ENCODE measurements around the gene PLK2.

The PLK2 gene

GRCh38 chr5:58466939-58467338 is 7.1 kb upstream of the PLK2 start:
- H3K4ac ChIP-seq (ENCODE audit: low read depth in 1 of 2, low read length in 2 of 2): no peak overlapping the region
- no peaks in the 10 kb centered on the region for H3K27me3 ChIP-seq (ENCODE audit: control insufficient read depth in 1 of 2, insufficient read depth in 1 of 2, low read length in 2 of 2)
- no peaks in the 10 kb centered on the region for H3K4me1 ChIP-seq (ENCODE audit: control insufficient read depth, insufficient read depth, low read depth, low read length)
- H4K91ac ChIP-seq (ENCODE audit: low read length): no peak overlapping the region
- no peaks in the 10 kb centered on the region for H3K79me1 ChIP-seq (replicated peaks; ENCODE audit: low read length, poor library complexity, severe bottlenecking)
- H2AK5ac ChIP-seq (ENCODE audit: low read length, severe bottlenecking): no peak overlapping the region
- H2AFZ ChIP-seq (ENCODE audit: low read depth, low read length): no peak overlapping the region
- H3K4me3 ChIP-seq (ENCODE audit: insufficient read depth in 1 of 2, low read depth in 1 of 2, low read length in 2 of 2): no peak overlapping the region
- H3K36me3 ChIP-seq (ENCODE audit: control insufficient read depth in 1 of 2, insufficient read depth in 2 of 2, low read depth in 1 of 2, low read length in 2 of 2): no peaks in the 10 kb centered on the region
- peak; percentile 73 for DNase-seq
- H3K9ac ChIP-seq (ENCODE audit: low read length): no peak overlapping the region
- 43% methylated on average over 3 of the region's 4 CpGs for WGBS
- no peak overlapping the region for H3K27ac ChIP-seq (ENCODE audit: low read length, poor library complexity, severe bottlenecking)
- no peak overlapping the region for H3K14ac ChIP-seq (ENCODE audit: low read length in 2 of 2)
- H3K23ac ChIP-seq (ENCODE audit: low read length in 2 of 2): no peak overlapping the region
- H2BK15ac ChIP-seq (ENCODE audit: low read depth, poor library complexity, severe bottlenecking): no peak overlapping the region
- no peaks in the 10 kb centered on the region for H3K9me3 ChIP-seq (ENCODE audit: control insufficient read depth, low read length)
- no peak overlapping the region for H3K4me2 ChIP-seq (ENCODE audit: low read length, poor library complexity, severe bottlenecking)
- H2BK120ac ChIP-seq (ENCODE audit: low read depth, low read length): no peak overlapping the region
- H3K18ac ChIP-seq (ENCODE audit: low read depth in 1 of 2, low read length in 2 of 2): no peak overlapping the region
- H2BK5ac ChIP-seq (ENCODE audit: low read depth, low read length, poor library complexity, severe bottlenecking): no peak overlapping the region
- H2BK12ac ChIP-seq (ENCODE audit: low read length in 2 of 2): no peak overlapping the region
- no peak overlapping the region for H4K8ac ChIP-seq (ENCODE audit: low read length)

GRCh38 chr5:58462623-58463230 is 2.8 kb upstream of the PLK2 start:
- H3K9ac ChIP-seq (ENCODE audit: low read length): peak overlapping the region; percentile 92
- H3K79me1 ChIP-seq (replicated peaks; ENCODE audit: low read length, poor library complexity, severe bottlenecking): no peaks in the 10 kb centered on the region
- H2BK5ac ChIP-seq (ENCODE audit: low read depth, low read length, poor library complexity, severe bottlenecking): no peak overlapping the region
- WGBS: 0% methylated on average over 1 of the region's 4 CpGs
- H2AK5ac ChIP-seq (ENCODE audit: low read length, severe bottlenecking): no peak overlapping the region
- H2BK120ac ChIP-seq (ENCODE audit: low read depth, low read length): no peak overlapping the region
- H3K18ac ChIP-seq (ENCODE audit: low read depth in 1 of 2, low read length in 2 of 2): no peak overlapping the region
- no peak overlapping the region for H3K4ac ChIP-seq (ENCODE audit: low read depth in 1 of 2, low read length in 2 of 2)
- H4K91ac ChIP-seq (ENCODE audit: low read length): no peak overlapping the region
- H3K4me1 ChIP-seq (ENCODE audit: control insufficient read depth, insufficient read depth, low read depth, low read length): no peaks in the 10 kb centered on the region
- no peak overlapping the region for H3K4me2 ChIP-seq (ENCODE audit: low read length, poor library complexity, severe bottlenecking)
- no peak overlapping the region for H3K27ac ChIP-seq (ENCODE audit: low read length, poor library complexity, severe bottlenecking)
- peak; percentile 79 for DNase-seq
- H3K36me3 ChIP-seq (ENCODE audit: control insufficient read depth in 1 of 2, insufficient read depth in 2 of 2, low read depth in 1 of 2, low read length in 2 of 2): peaks cover 0 to 3% of the 10 kb centered on the region in 2 experiments
- no peak overlapping the region for H2AFZ ChIP-seq (ENCODE audit: low read depth, low read length)
- H3K23ac ChIP-seq (ENCODE audit: low read length in 2 of 2): no peak overlapping the region
- H2BK15ac ChIP-seq (ENCODE audit: low read depth, poor library complexity, severe bottlenecking): no peak overlapping the region
- H2BK12ac ChIP-seq (ENCODE audit: low read length in 2 of 2): no peak overlapping the region
- H3K14ac ChIP-seq (ENCODE audit: low read length in 2 of 2): no peak overlapping the region
- no peaks in the 10 kb centered on the region for H3K27me3 ChIP-seq (ENCODE audit: control insufficient read depth in 1 of 2, insufficient read depth in 1 of 2, low read length in 2 of 2)
- H4K8ac ChIP-seq (ENCODE audit: low read length): no peak overlapping the region
- no peaks in the 10 kb centered on the region for H3K9me3 ChIP-seq (ENCODE audit: control insufficient read depth, low read length)
- no peak overlapping the region for H3K4me3 ChIP-seq (ENCODE audit: insufficient read depth in 1 of 2, low read depth in 1 of 2, low read length in 2 of 2)

GRCh38 chr5:58462154-58462553 is 2.3 kb upstream of the PLK2 start:
- Histone ChIP-seq H2BK5ac (ENCODE audit: low read depth, low read length, poor library complexity, severe bottlenecking) (peak overlapping the region; percentile 90), H3K9ac (ENCODE audit: low read length) (peak overlapping the region; percentile 92), H3K79me1 (replicated peaks; ENCODE audit: low read length, poor library complexity, severe bottlenecking) (no peaks in the 10 kb centered on the region), H3K14ac (ENCODE audit: low read length in 2 of 2) (no peak overlapping the region), H3K4me3 (ENCODE audit: insufficient read depth in 1 of 2, low read depth in 1 of 2, low read length in 2 of 2) (no peak overlapping the region), H2AFZ (ENCODE audit: low read depth, low read length) (peak overlapping the region; percentile 42), H4K91ac (ENCODE audit: low read length) (no peak overlapping the region), H3K4me1 (ENCODE audit: control insufficient read depth, insufficient read depth, low read depth, low read length) (no peaks in the 10 kb centered on the region), H3K36me3 (ENCODE audit: control insufficient read depth in 1 of 2, insufficient read depth in 2 of 2, low read depth in 1 of 2, low read length in 2 of 2) (peaks cover 0 to 9% of the 10 kb centered on the region in 2 experiments), H2AK5ac (ENCODE audit: low read length, severe bottlenecking) (peak overlapping the region; percentile 91), H3K18ac (ENCODE audit: low read depth in 1 of 2, low read length in 2 of 2) (no peak overlapping the region), H3K9me3 (ENCODE audit: control insufficient read depth, low read length) (no peaks in the 10 kb centered on the region), H4K8ac (ENCODE audit: low read length) (no peak overlapping the region), H2BK120ac (ENCODE audit: low read depth, low read length) (peak overlapping the region; percentile 21), H2BK12ac (ENCODE audit: low read length in 2 of 2) (peak overlapping the region in 1 of 2 experiments; percentile 39), H3K27me3 (ENCODE audit: control insufficient read depth in 1 of 2, insufficient read depth in 1 of 2, low read length in 2 of 2) (no peaks in the 10 kb centered on the region), H2BK15ac (ENCODE audit: low read depth, poor library complexity, severe bottlenecking) (no peak overlapping the region), H3K4ac (ENCODE audit: low read depth in 1 of 2, low read length in 2 of 2) (peak overlapping the region in 1 of 2 experiments; percentile 67), H3K23ac (ENCODE audit: low read length in 2 of 2) (no peak overlapping the region), H3K4me2 (ENCODE audit: low read length, poor library complexity, severe bottlenecking) (no peak overlapping the region), H3K27ac (ENCODE audit: low read length, poor library complexity, severe bottlenecking) (peak overlapping the region; percentile 52)
- DNase-seq: peak; percentile 76
- WGBS: 54% methylated on average over 2 of the region's 3 CpGs

GRCh38 chr5:58460732-58461286 is 923 bp upstream of the PLK2 start:
- H3K4me1 ChIP-seq (ENCODE audit: control insufficient read depth, insufficient read depth, low read depth, low read length): no peaks in the 10 kb centered on the region
- 7% methylated on average over 28 of the region's 30 CpGs for WGBS

More at GRCh38 chr5:58460732-58461286, 923 bp upstream of the PLK2 start:
- peak; percentile 88 for DNase-seq
- no peaks in the 10 kb centered on the region for H3K27me3 ChIP-seq (ENCODE audit: control insufficient read depth in 1 of 2, insufficient read depth in 1 of 2, low read length in 2 of 2)
- H2AFZ ChIP-seq (ENCODE audit: low read depth, low read length): peak overlapping the region; percentile 21
- peak overlapping the region; percentile 82 to 98 for H3K4me3 ChIP-seq (ENCODE audit: insufficient read depth in 1 of 2, low read depth in 1 of 2, low read length in 2 of 2)
- no peaks in the 10 kb centered on the region for H3K9me3 ChIP-seq (ENCODE audit: control insufficient read depth, low read length)
- peak overlapping the region; percentile 90 for H2BK15ac ChIP-seq (ENCODE audit: low read depth, poor library complexity, severe bottlenecking)
- peak overlapping the region; percentile 72 for H3K4me2 ChIP-seq (ENCODE audit: low read length, poor library complexity, severe bottlenecking)
- peak overlapping the region; percentile 75 to 94 for H3K4ac ChIP-seq (ENCODE audit: low read depth in 1 of 2, low read length in 2 of 2)
- H2BK5ac ChIP-seq (ENCODE audit: low read depth, low read length, poor library complexity, severe bottlenecking): peak overlapping the region; percentile 91
- peaks cover 2 to 23% of the 10 kb centered on the region in 2 experiments for H3K36me3 ChIP-seq (ENCODE audit: control insufficient read depth in 1 of 2, insufficient read depth in 2 of 2, low read depth in 1 of 2, low read length in 2 of 2)
- no peaks in the 10 kb centered on the region for H3K79me1 ChIP-seq (replicated peaks; ENCODE audit: low read length, poor library complexity, severe bottlenecking)
- peak overlapping the region; percentile 92 for H3K9ac ChIP-seq (ENCODE audit: low read length)
- H4K8ac ChIP-seq (ENCODE audit: low read length): peak overlapping the region; percentile 90
- H4K91ac ChIP-seq (ENCODE audit: low read length): peak overlapping the region; percentile 90
- H2BK12ac ChIP-seq (ENCODE audit: low read length in 2 of 2): peak overlapping the region; percentile 57 to 89
- no peak overlapping the region for H3K14ac ChIP-seq (ENCODE audit: low read length in 2 of 2)
- peak overlapping the region; percentile 92 to 98 for H3K18ac ChIP-seq (ENCODE audit: low read depth in 1 of 2, low read length in 2 of 2)
- H2AK5ac ChIP-seq (ENCODE audit: low read length, severe bottlenecking): no peak overlapping the region
- no peak overlapping the region for H3K23ac ChIP-seq (ENCODE audit: low read length in 2 of 2)
- H2BK120ac ChIP-seq (ENCODE audit: low read depth, low read length): peak overlapping the region; percentile 79
- H3K27ac ChIP-seq (ENCODE audit: low read length, poor library complexity, severe bottlenecking): peak overlapping the region; percentile 60

All from mesenchymal stem cell (in vitro differentiated cells and primary cell).